WTC11 (cell line): ENCODE data around the gene CHN1.

Experiments used
- ATF2 ChIP-seq: sonication (generic); formaldehyde crosslinking; IDR thresholded peaks from 2 replicates; pipeline ENCODE4 v1.8.1; 2022; ENCODE audit warnings: low read depth, missing genetic modification reagents, borderline replicate concordance
- ATF3 ChIP-seq: sonication (generic); formaldehyde crosslinking; conservative IDR thresholded peaks from 2 replicates; pipeline ENCODE4 v1.8.1; 2022; ENCODE audit warnings: mild to moderate bottlenecking, missing genetic modification reagents
- GABPB1 ChIP-seq: sonication (generic); formaldehyde crosslinking; IDR thresholded peaks from 2 replicates; pipeline ENCODE4 v1.8.1; 2023; ENCODE audit warnings: mild to moderate bottlenecking, missing genetic modification reagents
- MAX ChIP-seq: sonication (generic); formaldehyde crosslinking; IDR thresholded peaks from 2 replicates; pipeline ENCODE4 v1.8.0; 2022; ENCODE audit warnings: mild to moderate bottlenecking, missing genetic modification reagents
- NFE2L1 ChIP-seq: sonication (generic); formaldehyde crosslinking; IDR thresholded peaks from 2 replicates; pipeline ENCODE4 v1.8.1; 2023; ENCODE audit warnings: missing genetic modification reagents
- SOX15 ChIP-seq: fragments of 250-450 bp; sonication (Bioruptor Pico); IDR thresholded peaks from 2 replicates; pipeline ENCODE4 v1.9.0; 2021; ENCODE audit warnings: mild to moderate bottlenecking
- ZNF121 ChIP-seq: sonication (generic); formaldehyde crosslinking; IDR thresholded peaks from 2 replicates; pipeline ENCODE4 v1.8.0; 2023; ENCODE audit warnings: missing genetic modification reagents
- TF ChIP-seq, protein P1 (sequence below): fragments of 200-600 bp; IDR thresholded peaks from 2 replicates; pipeline ENCODE4 v1.8.0; 2022; ENCODE audit warnings: antibody characterized with exemption
- TF ChIP-seq, protein P2 (sequence below): sonication (generic); formaldehyde crosslinking; IDR thresholded peaks from 2 replicates; pipeline ENCODE4 v1.8.1; 2022; ENCODE audit warnings: missing genetic modification reagents, borderline replicate concordance

- TF ChIP-seq, protein P1, sequence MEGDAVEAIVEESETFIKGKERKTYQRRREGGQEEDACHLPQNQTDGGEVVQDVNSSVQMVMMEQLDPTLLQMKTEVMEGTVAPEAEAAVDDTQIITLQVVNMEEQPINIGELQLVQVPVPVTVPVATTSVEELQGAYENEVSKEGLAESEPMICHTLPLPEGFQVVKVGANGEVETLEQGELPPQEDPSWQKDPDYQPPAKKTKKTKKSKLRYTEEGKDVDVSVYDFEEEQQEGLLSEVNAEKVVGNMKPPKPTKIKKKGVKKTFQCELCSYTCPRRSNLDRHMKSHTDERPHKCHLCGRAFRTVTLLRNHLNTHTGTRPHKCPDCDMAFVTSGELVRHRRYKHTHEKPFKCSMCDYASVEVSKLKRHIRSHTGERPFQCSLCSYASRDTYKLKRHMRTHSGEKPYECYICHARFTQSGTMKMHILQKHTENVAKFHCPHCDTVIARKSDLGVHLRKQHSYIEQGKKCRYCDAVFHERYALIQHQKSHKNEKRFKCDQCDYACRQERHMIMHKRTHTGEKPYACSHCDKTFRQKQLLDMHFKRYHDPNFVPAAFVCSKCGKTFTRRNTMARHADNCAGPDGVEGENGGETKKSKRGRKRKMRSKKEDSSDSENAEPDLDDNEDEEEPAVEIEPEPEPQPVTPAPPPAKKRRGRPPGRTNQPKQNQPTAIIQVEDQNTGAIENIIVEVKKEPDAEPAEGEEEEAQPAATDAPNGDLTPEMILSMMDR, result no peak
- TF ChIP-seq NFE2L1, result no peak
- no peak for TF ChIP-seq ATF2 (CRISPR knock-in tag)
- TF ChIP-seq, protein P2, sequence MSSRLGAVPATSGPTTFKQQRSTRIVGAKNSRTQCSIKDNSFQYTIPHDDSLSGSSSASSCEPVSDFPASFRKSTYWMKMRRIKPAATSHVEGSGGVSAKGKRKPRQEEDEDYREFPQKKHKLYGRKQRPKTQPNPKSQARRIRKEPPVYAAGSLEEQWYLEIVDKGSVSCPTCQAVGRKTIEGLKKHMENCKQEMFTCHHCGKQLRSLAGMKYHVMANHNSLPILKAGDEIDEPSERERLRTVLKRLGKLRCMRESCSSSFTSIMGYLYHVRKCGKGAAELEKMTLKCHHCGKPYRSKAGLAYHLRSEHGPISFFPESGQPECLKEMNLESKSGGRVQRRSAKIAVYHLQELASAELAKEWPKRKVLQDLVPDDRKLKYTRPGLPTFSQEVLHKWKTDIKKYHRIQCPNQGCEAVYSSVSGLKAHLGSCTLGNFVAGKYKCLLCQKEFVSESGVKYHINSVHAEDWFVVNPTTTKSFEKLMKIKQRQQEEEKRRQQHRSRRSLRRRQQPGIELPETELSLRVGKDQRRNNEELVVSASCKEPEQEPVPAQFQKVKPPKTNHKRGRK, result no peak
- no peak for TF ChIP-seq MAX (CRISPR knock-in tag)
- TF ChIP-seq SOX15 (CRISPR knock-in tag), result no peak
- TF ChIP-seq ATF3, result no peak
- TF ChIP-seq GABPB1 (CRISPR knock-in tag), result no peak
- TF ChIP-seq ZNF121 (CRISPR knock-in tag), result no peak
Measured at GRCh38 chr2:174903264-174903556, 102.0 kb downstream of the CHN1 start.
